ENCODE results near the gene ANKRD33B.

Gene ANKRD33B

DNA sequence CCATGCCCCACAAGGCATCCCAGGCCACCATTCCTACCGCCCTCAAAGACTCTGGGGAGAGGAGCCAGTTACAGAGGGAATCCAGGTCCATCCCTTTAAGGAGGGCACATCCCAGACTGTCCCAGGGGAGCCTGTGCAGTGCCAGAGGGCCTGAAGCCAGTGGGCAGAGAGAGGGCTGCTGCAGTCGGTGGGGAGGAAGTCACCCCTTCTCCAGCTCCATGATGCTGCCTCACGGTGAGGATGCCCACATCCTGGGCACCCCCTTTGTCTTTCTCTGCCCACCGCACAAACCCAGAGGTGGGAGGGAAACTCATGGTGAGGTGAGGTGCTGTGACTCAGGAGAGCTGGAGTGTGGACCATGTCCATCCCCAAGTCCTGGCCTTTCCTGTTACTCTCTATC lies 26.2 kb upstream of the ANKRD33B start:
- in situ Hi-C loops (cut with MboI; ENCODE audit: low sequenced_read_pairs, unreplicated experiment) = no loop called here
- no peak for DNase-seq (ENCODE audit: low spot score)
- TF ChIP-seq, protein P1, sequence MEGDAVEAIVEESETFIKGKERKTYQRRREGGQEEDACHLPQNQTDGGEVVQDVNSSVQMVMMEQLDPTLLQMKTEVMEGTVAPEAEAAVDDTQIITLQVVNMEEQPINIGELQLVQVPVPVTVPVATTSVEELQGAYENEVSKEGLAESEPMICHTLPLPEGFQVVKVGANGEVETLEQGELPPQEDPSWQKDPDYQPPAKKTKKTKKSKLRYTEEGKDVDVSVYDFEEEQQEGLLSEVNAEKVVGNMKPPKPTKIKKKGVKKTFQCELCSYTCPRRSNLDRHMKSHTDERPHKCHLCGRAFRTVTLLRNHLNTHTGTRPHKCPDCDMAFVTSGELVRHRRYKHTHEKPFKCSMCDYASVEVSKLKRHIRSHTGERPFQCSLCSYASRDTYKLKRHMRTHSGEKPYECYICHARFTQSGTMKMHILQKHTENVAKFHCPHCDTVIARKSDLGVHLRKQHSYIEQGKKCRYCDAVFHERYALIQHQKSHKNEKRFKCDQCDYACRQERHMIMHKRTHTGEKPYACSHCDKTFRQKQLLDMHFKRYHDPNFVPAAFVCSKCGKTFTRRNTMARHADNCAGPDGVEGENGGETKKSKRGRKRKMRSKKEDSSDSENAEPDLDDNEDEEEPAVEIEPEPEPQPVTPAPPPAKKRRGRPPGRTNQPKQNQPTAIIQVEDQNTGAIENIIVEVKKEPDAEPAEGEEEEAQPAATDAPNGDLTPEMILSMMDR (IDR thresholded peaks at IDR 0.05; ENCODE audit: borderline replicate concordance, control extremely low read depth, extremely low read depth, insufficient read depth, missing control alignments) = no peak

DNA sequence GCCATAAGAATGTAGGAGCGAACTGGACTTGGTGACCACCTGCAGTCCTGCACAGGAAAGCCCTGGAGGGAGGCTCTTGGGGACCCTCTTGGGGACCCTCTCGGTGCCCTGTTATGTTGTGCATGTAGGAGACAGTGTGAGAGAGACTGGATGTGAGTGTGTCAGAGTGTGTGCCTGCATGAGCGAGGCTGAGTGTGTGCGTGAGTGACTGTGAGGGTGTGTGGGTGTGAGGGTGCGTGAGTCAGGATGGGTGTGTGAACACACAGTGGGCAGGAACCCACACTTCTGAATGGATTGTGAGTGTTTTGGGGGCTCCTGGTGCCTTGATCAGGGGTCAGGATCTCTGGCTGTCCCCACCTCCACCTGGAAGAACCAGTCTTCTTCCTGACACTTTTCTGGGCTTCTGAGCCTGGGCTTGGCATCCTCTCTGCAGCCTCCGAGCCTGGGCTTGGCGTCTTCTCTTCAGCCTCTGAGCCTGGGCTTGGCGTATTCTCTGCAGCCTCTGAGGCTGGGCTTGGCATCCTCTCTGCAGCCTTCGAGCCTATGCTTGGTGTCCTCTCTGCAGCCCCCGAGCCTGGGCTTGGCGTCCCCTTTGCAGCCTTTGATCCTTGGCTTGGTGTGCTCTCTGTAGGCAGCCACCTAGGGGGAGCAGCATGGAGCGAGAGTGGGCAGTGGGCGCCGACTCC lies 25.6 kb upstream of the ANKRD33B start:
- TF ChIP-seq, protein P1 (IDR thresholded peaks at IDR 0.05; ENCODE audit: borderline replicate concordance, control extremely low read depth, extremely low read depth, insufficient read depth, missing control alignments) = no peak
- DNase-seq (ENCODE audit: low spot score) = no peak
- in situ Hi-C loops (cut with MboI; ENCODE audit: low sequenced_read_pairs, unreplicated experiment) = no loop called here

DNA sequence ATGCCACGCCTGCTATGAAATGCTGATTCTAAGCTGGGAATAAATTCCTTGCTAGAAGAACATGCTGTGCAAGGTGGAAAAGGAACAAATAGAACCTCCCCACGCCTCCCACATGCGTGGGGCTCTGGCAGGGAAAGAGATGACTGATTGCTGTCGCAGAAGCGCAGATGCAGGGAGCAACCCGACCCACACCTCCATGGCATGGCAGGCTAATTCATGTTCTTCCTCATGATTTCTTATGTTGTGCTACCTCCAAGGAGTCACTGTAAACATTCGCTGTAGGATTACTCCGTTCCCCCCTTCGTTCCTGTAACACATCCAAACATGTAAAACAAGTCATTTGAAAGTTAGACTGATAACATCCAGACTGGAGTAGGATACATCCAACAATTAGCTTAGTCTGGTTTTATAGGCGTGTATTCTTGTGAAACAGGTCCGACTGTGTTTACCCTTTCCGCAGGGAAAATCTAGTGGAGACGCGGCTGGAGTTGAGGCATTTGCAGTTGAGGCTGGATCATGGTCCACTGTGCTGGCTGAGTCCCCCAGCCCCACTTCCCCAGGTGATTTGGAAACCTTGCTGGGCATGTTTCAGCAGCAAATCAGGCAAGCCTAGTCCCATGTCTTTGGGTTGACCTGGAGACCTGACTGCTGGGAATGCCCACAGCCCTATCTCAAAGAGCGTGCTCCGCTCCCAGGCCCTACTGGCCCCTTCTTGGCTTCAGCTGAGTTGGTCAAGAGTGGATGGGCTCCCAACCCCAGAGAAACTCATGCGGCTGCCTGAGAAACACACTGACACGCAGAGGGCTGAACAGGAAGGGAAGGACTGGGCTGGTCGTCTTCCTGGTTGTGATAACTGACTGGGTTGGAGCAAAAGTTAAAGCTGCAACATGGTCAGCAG lies 24.8 kb upstream of the ANKRD33B start:
- in situ Hi-C loops (cut with MboI; ENCODE audit: low sequenced_read_pairs, unreplicated experiment) = no loop called here

DNA sequence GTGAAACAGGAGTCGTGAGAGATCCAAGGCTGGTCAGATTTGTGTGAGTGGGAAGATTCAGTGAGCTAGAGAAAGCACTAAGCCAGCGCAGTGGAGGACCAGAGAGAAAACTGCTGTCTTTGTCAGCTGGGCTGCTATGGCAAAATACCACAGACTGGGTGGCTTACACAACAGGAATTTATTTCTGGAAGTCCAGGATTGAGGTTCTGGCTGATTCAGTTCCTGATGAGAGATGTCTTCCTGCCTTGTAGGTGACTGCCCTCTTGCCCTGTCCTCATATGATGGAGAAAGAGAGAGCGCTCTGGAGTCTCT lies 24.2 kb upstream of the ANKRD33B start:
- in situ Hi-C loops (cut with MboI; ENCODE audit: low sequenced_read_pairs, unreplicated experiment) = no loop called here
- TF ChIP-seq, protein P1 (IDR thresholded peaks at IDR 0.05; ENCODE audit: borderline replicate concordance, control extremely low read depth, extremely low read depth, insufficient read depth, missing control alignments) = no peak
- DNase-seq (ENCODE audit: low spot score) = no peak

More for the DNA sequence above, 24.8 kb upstream of the ANKRD33B start:
- TF ChIP-seq, protein P1 (IDR thresholded peaks at IDR 0.05; ENCODE audit: borderline replicate concordance, control extremely low read depth, extremely low read depth, insufficient read depth, missing control alignments) = no peak
- DNase-seq (ENCODE audit: low spot score) = no peak

DNA sequence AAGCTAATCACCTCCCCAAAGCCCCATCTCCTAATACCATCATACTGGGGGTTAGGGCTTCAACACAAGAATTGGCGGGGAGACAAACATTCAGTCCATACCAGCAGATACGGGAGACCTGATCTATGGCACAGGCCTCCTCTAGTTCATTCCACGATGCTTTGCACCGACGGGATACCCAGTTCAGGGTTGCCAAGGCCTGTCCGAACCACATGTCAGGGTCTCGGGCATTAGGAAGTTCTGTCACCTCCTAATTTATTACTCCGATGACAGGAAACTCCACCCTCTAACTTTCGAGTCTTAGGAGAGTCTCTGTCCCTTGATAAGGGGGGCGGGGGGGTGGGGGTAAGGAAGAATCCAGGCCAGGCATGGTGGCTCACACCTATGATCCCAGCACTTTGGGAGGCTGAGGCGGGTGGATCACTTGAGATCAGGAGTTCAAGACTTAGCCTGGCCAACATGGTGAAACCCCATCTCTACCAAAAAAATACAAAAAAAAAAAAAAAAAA lies 23.8 kb upstream of the ANKRD33B start:
- in situ Hi-C loops (cut with MboI; ENCODE audit: low sequenced_read_pairs, unreplicated experiment) = no loop called here
- TF ChIP-seq, protein P1 (IDR thresholded peaks at IDR 0.05; ENCODE audit: borderline replicate concordance, control extremely low read depth, extremely low read depth, insufficient read depth, missing control alignments) = no peak
- no peak for DNase-seq (ENCODE audit: low spot score)

DNA sequence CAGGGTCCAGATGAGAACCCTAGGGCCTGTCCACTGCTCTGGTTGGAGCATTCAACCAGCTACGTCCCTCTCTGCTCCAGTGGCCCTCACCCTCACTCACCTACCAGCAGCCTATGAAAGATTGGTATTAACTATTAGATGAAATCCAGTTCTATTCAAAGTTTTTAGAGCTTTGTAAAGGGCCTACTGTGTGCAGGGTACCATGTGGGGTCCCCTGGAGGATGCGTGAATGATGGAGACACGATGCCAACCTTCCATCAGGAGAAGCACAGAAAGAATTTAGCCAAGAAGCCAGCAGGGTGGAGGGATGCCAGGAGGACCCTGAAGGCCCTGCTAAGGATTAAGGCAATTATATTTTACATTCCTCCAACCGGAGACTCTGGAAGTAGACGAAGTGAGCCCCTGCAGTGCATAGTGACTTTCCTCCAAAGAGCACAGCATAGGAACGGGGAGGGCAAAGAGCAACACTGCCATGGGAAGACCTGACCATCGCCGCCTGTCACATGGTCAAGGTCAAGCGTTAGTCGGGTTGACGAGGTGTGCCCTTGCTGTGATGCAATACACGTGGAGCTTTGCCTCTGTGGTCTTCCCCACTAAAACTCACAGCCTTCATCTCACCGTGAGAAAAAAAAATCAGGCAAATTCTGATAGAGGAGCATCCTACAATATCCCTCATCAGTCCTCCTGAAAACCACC lies 22.8 kb upstream of the ANKRD33B start:
- TF ChIP-seq, protein P1 (IDR thresholded peaks at IDR 0.05; ENCODE audit: borderline replicate concordance, control extremely low read depth, extremely low read depth, insufficient read depth, missing control alignments) = no peak
- DNase-seq (ENCODE audit: low spot score) = no peak
- in situ Hi-C loops (cut with MboI; ENCODE audit: low sequenced_read_pairs, unreplicated experiment) = no loop called here
